ENCODE measurements around the gene GDF7. TPM values are rescaled to one million over a fixed set of nuclear protein-coding genes. Genes with fewer than 3 reads are reported as not detected.

The GDF7 gene
- total and polyA plus RNA-seq, 2 of the 8 experiments (the other 6 are each of a cell fraction or from before 2014, with no cell fraction given), result 0.04 to 0.06 TPM

DNA sequence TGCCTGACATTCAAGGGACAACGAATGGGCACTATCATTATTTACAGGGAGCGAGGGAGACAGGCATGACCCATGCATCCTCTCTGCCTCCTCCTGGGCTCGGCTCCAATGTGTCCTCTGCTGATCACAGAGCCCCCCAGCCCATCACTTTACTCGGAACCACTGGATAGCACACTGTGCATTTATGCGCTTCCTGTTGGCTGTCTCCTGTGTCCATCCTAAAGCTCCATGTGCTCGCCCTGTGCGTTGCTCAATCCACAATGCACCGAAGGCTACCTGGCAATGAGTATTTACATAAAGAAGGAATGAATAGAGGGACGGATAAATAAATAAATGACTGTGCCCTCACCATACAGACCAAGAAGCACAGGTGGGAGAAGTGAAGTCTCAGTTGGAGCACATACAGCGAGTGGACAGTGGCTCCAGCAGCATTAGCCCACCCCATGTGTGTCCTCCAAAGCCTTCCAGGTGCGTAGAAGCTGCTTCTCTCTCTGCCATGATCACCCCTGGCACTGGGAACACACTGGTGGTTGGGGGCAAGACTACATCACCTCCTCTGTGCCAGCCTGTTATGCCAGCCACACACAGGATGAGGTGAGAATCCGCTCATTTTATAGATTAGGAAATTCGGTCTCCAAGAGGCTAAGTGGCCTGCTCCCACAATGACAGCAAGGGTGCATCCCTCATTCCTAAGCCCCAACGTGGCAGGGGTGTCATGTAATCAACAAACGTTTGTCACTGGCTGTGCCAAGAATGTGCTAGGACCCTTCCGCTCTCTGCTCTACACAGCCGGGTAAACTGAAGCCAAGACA lies 2.3 kb upstream of the GDF7 start:
- DNase-seq (ENCODE audit: low read depth in 1 of 2, low spot score in 2 of 2) (no peak), FAIRE-seq (no peak)
- Histone ChIP-seq H3K23ac (ENCODE audit: insufficient read length) (no peak overlapping the region), H3K18ac (ENCODE audit: extremely low read depth, low read length) (no peak overlapping the region), H3K36me3 (ENCODE audit: control insufficient read depth in 2 of 4, insufficient read depth in 4 of 4, low read length in 3 of 4) (no peaks in the 10 kb centered on the region; a peak in 1 of 8 replicates), H2BK12ac (ENCODE audit: low read depth, low read length) (no peak overlapping the region), H3K4me3 (ENCODE audit: extremely low read depth in 1 of 4, insufficient read depth in 2 of 4, low read depth in 3 of 4, low read length in 4 of 4) (peak overlapping the region in 1 of 4 experiments; percentile 76; a peak in 2 of 8 replicates), H4K5ac (ENCODE audit: insufficient read length, low read depth, low read length) (no peak overlapping the region), H4K20me1 (replicated peaks in 1 of 2; ENCODE audit: control insufficient read depth in 1 of 2, insufficient read depth in 2 of 2, low read length in 2 of 2) (peaks cover 2 to 16% of the 10 kb centered on the region in 2 experiments), H2BK5ac (ENCODE audit: low read depth, low read length) (no peak overlapping the region), H3K4me1 (replicated peaks in 1 of 4; ENCODE audit: control insufficient read depth in 3 of 4, insufficient read depth in 4 of 4, low read length in 3 of 4) (peaks cover 0 to 22% (median 6%) of the 10 kb centered on the region in 4 experiments; a peak in 6 of 7 replicates), H3K9me3 (ENCODE audit: insufficient read depth in 2 of 2, low read depth in 1 of 2, low read length in 1 of 2) (no peaks in the 10 kb centered on the region), H4K8ac (ENCODE audit: extremely low read depth, insufficient read depth, low read length) (no peak overlapping the region), H3K27me3 (replicated peaks in 1 of 4; ENCODE audit: control insufficient read depth in 3 of 4, extremely low read depth in 1 of 4, insufficient read depth in 3 of 4, low read length in 3 of 4) (peaks cover 66 to 79% (median 77%) of the 10 kb centered on the region in 4 experiments), H2BK20ac (ENCODE audit: low read length) (no peak overlapping the region), H2BK15ac (ENCODE audit: low read length) (no peak overlapping the region), H2AFZ (ENCODE audit: low read length) (no peak overlapping the region), H3K4ac (replicated peaks; ENCODE audit: insufficient read length, low read depth, low read length) (no peak overlapping the region), H3K79me1 (ENCODE audit: low read depth, low read length) (no peaks in the 10 kb centered on the region), H3K27ac (ENCODE audit: low read depth, low read length) (no peak overlapping the region), H3K4me2 (ENCODE audit: insufficient read depth in 1 of 2, low read depth in 2 of 2, low read length in 2 of 2) (peak overlapping the region; percentile 88 to 92), H4K91ac (replicated peaks; ENCODE audit: insufficient read length, low read length) (no peak overlapping the region), H3K23me2 (ENCODE audit: low read depth, low read length) (peaks cover 17% of the 10 kb centered on the region; the same call in 1 of the 2 replicates), H3K56ac (replicated peaks; ENCODE audit: insufficient read length, low read depth, low read length) (no peak overlapping the region), H2BK120ac (replicated peaks; ENCODE audit: low read depth, low read length) (no peak overlapping the region), H3K79me2 (ENCODE audit: control insufficient read depth in 1 of 2, insufficient read depth in 2 of 2, low read length in 2 of 2) (no peaks in the 10 kb centered on the region), H3K14ac (ENCODE audit: insufficient read length) (no peak overlapping the region), H2AK5ac (ENCODE audit: low read depth, low read length) (no peak overlapping the region), H3K9ac (replicated peaks in 1 of 4; ENCODE audit: extremely low read depth in 1 of 4, low read depth in 3 of 4, low read length in 3 of 4) (no peak overlapping the region)
- 35% methylated on average over 17 of the region's 17 CpGs; no CpG with 5 or more reads in 1 of the 2 experiments for WGBS, 2 experiments (ENCODE audit: extremely low coverage in 1 of 2, insufficient coverage in 1 of 2, insufficient read length in 1 of 2, insufficient replicate concordance in 2 of 2, low coverage in 1 of 2, low lambda C conversion rate in 2 of 2, missing lambda C conversion rate in 1 of 2)
- ChIA-PET POLR2A (ENCODE audit: partially characterized antibody) (interaction anchor here (1.3 to 2.2 kb wide), 3 partner anchors 9 to 11 kb away, joined by 4 to 8 read pairs (median 4); no protein-coding TSS in a partner anchor), CTCF (ENCODE audit: partially characterized antibody) (interaction anchor here (0.7 to 8.9 kb wide), 8 partner anchors 8 to 301 kb away, joined by 3 to 266 read pairs (median 8); partner anchors contain the start of gene HS1BP3)
- TF ChIP-seq SIN3A (conservative IDR thresholded peaks at IDR 0.05 in 1 of 2, IDR thresholded peaks at IDR 0.05 in 1 of 2; ENCODE audit: low read depth in 1 of 2, low read length in 2 of 2), result no peak
- TF ChIP-seq MAX (IDR thresholded peaks at IDR 0.05), result peak; percentile 20; the same call in 1 of the 2 replicates
- TF ChIP-seq HDAC2 (IDR thresholded peaks at IDR 0.05; ENCODE audit: borderline replicate concordance in 1 of 2, low read depth in 2 of 2, low read length in 2 of 2), result no peak

Data from H1 (cell line).